HEK293 (cell line): ENCODE results near the gene CDK19.

ENCODE experiments used
- CTCF ChIP-seq: fragments of 450-650 bp; formaldehyde crosslinking; IDR thresholded peaks from 2 replicates; pipeline ENCODE4 v1.5.1; 2016; ENCODE audit warnings: missing biosample characterization, missing genetic modification characterization
- REST ChIP-seq: fragments of 450-650 bp; formaldehyde crosslinking; IDR thresholded peaks from 2 replicates; pipeline ENCODE4 v1.5.1; 2016; ENCODE audit warnings: missing biosample characterization, missing genetic modification characterization
- ZFP41 ChIP-seq: fragments of 450-650 bp; formaldehyde crosslinking; IDR thresholded peaks from 2 replicates; pipeline ENCODE4 v1.5.1; 2016; ENCODE audit warnings: missing biosample characterization, missing genetic modification characterization, borderline replicate concordance
- ZNF114 ChIP-seq: fragments of 450-650 bp; formaldehyde crosslinking; IDR thresholded peaks from 2 replicates; pipeline ENCODE4 v1.5.0; 2017; ENCODE audit warnings: missing biosample characterization, missing genetic modification characterization
- ZNF155 ChIP-seq: fragments of 450-650 bp; formaldehyde crosslinking; IDR thresholded peaks from 2 replicates; pipeline ENCODE4 v1.5.1; 2016; ENCODE audit warnings: missing biosample characterization, missing genetic modification characterization
- ZNF324 ChIP-seq: fragments of 450-650 bp; formaldehyde crosslinking; IDR thresholded peaks from 2 replicates; pipeline ENCODE4 v1.5.1; 2016; ENCODE audit warnings: missing biosample characterization, missing genetic modification characterization
- ZNF341 ChIP-seq: fragments of 450-650 bp; formaldehyde crosslinking; IDR thresholded peaks from 2 replicates; pipeline ENCODE4; 2016; ENCODE audit warnings: low read depth, missing biosample characterization, missing genetic modification characterization
- ZNF391 ChIP-seq: fragments of 450-650 bp; formaldehyde crosslinking; IDR thresholded peaks from 2 replicates; pipeline ENCODE4 v1.5.1; 2016; ENCODE audit warnings: low read depth, missing biosample characterization, missing genetic modification characterization, borderline replicate concordance
- ZNF548 ChIP-seq: fragments of 450-650 bp; formaldehyde crosslinking; IDR thresholded peaks from 2 replicates; pipeline ENCODE4 v1.5.1; 2016; ENCODE audit warnings: missing biosample characterization, missing genetic modification characterization
- ZNF704 ChIP-seq: fragments of 450-650 bp; formaldehyde crosslinking; IDR thresholded peaks from 2 replicates; pipeline ENCODE4 v1.5.1; 2016; ENCODE audit warnings: missing biosample characterization, missing genetic modification characterization

- no peak for TF ChIP-seq CTCF (tag by site-specific recombination)
- TF ChIP-seq REST (tag by site-specific recombination), result no peak
- no peak for TF ChIP-seq ZNF548 (tag by site-specific recombination)
- no peak for TF ChIP-seq ZNF155 (tag by site-specific recombination)
- TF ChIP-seq ZFP41 (tag by site-specific recombination), result no peak
- TF ChIP-seq ZNF704, result no peak
- TF ChIP-seq ZNF391 (tag by site-specific recombination), result no peak
- TF ChIP-seq ZNF341 (tag by site-specific recombination), result no peak
- TF ChIP-seq ZNF324, result no peak
- no peak for TF ChIP-seq ZNF114 (tag by site-specific recombination)
Observed at GRCh38 chr6:110649704-110650103, 165.6 kb downstream of the CDK19 start.
